Activated CD4-positive, alpha-beta T cell treated with anti-CD3 and anti-CD28 coated beads for 36 hours (primary cell): ENCODE results near the gene RAB3C. TPM values are rescaled to one million over a fixed set of nuclear protein-coding genes. Genes with fewer than 3 reads are reported as not detected.

Experiments used
- ATAC-seq: fragments of 200-7000 bp; cut with Tn5 transposase; one replicate; pipeline ENCODE4 v1.10.0; 2021; ENCODE audit warnings: mild to moderate bottlenecking, moderate library complexity
- CTCF ChIA-PET: fragments of 350-600 bp; sonication (Branson Sonifier 250); formaldehyde crosslinking; loops from one replicate; lab custom pipeline; 2021; ENCODE audit warnings: antibody characterized with exemption; lab: Charles Lee
- POLR2A ChIA-PET: fragments of 350-600 bp; sonication (Branson Sonifier 250); formaldehyde crosslinking; loops from one replicate; lab custom pipeline; 2021; ENCODE audit warnings: antibody characterized with exemption, inconsistent platforms; lab: Charles Lee
- DNase-seq: peaks from one replicate; pipeline ENCODE4 v3.0.0-alpha.2; 2020
- H3K27ac Mint-ChIP-seq: one replicate; pipeline ENCODE4 v1.8.0; 2021; ENCODE audit warnings: mixed read lengths
- H3K27me3 Mint-ChIP-seq: one replicate; pipeline ENCODE4 v1.8.0; 2021; ENCODE audit warnings: mixed read lengths
- H3K36me3 Mint-ChIP-seq: one replicate; pipeline ENCODE4 v1.8.0; 2021; ENCODE audit warnings: low read depth, mixed read lengths
- H3K4me1 Mint-ChIP-seq: one replicate; pipeline ENCODE4 v1.8.0; 2021; ENCODE audit warnings: mixed read lengths
- H3K4me3 Mint-ChIP-seq: one replicate; pipeline ENCODE4 v1.8.0; 2021; ENCODE audit warnings: mild to moderate bottlenecking, moderate library complexity, mixed read lengths
- H3K9me3 Mint-ChIP-seq: one replicate; pipeline ENCODE4 v1.8.0; 2021; ENCODE audit warnings: low read depth, mixed read lengths
- intact Hi-C, 2 experiments: fragments of 100-400 bp; cut with DNase I in 1 of 2; cut with micrococcal nuclease in 1 of 2; formaldehyde crosslinking; loops; one replicate each; pipeline versions ENCODE4 v1.14.2 to v1.15.1; 2022 to 2024; cut with DNase I, micrococcal nuclease
- total RNA-seq, 2 experiments: library from RNA; stranded (reverse); gene quantifications; one replicate each; pipeline ENCODE4 v1.2.3, GENCODE V29; 2021

RAB3C gene
- total RNA-seq, 2 experiments from 2014 or later = not detected

DNA sequence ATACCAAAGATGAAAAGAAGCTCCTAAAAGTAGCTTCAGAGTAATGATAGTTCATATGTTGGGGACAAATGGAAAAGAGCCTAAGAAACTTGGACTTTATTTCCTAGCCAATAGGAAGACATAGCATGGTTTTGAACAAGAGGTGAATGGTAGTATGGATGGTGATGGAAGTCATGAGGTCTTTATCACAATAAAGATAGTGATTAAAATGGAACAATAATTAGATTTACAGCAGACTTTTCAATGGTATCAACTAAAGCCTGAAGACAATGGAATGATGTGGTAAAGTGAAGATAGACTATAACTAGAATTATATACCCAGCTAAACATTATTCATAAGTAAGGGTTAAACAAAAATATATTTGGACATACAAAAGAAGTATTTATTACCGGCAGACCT lies 131.2 kb downstream of the RAB3C start:
- Mint-ChIP-seq H3K9me3 (peaks cover 5% of the 10 kb centered on the region), H3K27me3 (peaks cover 4% of the 10 kb centered on the region), H3K27ac (no peak overlapping the region), H3K36me3 (no peaks in the 10 kb centered on the region), H3K4me3 (no peak overlapping the region), H3K4me1 (no peaks in the 10 kb centered on the region)
- ChIA-PET POLR2A (no interaction called here), CTCF (no interaction called here)
- DNase-seq (no peak), ATAC-seq (no peak)
- intact Hi-C loops = no loop called here

DNA sequence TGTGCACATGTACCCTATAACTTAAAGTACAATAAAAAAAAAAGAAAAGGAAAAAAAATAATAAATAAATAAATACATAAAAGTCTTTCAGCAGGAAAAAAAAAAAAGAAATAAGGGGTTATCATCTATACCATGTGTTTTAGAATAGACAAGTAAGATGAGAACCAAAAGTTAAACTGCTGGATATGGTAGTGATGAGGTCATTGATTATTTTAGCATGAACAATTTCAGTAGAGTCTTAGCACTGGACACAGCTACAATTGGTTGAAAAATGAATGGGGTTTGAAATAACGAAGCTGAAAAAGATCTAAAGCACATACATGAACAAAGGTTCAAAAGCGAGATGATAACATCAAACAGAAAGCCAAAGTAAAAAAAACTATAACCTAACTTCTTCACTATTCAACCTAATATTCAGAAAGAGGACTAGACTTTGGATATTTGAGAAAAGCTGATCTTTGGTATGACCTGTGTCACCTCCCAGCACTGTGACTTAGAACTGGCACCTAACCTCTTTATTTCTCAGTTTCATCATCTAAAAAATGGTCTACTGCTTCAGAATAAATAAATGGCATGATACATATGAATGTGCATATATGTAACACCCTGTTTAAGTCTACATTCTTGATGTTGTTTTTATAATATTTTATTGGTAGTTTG lies 133.3 kb downstream of the RAB3C start:
- peaks cover 2% of the 10 kb centered on the region for H3K27me3 Mint-ChIP-seq
- POLR2A ChIA-PET = no interaction called here

DNA sequence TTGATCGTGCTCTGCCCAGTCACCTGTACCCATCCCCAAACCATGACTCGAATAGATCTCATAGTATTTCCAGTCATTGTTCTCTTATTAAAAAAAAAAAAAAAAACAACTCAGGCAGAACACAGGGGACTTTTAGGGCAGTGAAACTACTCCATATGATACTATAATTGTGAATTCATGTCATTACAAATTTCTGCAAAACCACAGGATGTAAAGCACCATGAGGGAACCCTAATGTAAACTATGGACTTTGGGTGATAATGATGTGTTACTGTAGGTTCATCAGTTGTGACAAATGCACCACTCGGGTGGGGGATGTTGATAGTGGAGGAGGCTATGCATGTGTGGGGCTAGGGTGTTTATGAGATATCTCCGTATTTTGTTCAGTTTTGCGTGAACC lies 133.8 kb downstream of the RAB3C start:
- H3K9me3 Mint-ChIP-seq = peaks cover 5% of the 10 kb centered on the region
- no peaks in the 10 kb centered on the region for H3K36me3 Mint-ChIP-seq
- H3K4me1 Mint-ChIP-seq = no peaks in the 10 kb centered on the region
- no peak overlapping the region for H3K27ac Mint-ChIP-seq
- intact Hi-C loops = no loop called here
- no peak for ATAC-seq
- no peak for DNase-seq
- peaks cover 2% of the 10 kb centered on the region for H3K27me3 Mint-ChIP-seq
- CTCF ChIA-PET = interaction anchor here (0.7 kb wide), 1 partner anchor 1645 kb away, joined by 3 read pairs; no protein-coding TSS in a partner anchor
- POLR2A ChIA-PET = no interaction called here
- no peak overlapping the region for H3K4me3 Mint-ChIP-seq

More for the DNA sequence above, 133.3 kb downstream of the RAB3C start:
- H3K4me1 Mint-ChIP-seq = no peaks in the 10 kb centered on the region
- intact Hi-C loops = no loop called here
- H3K36me3 Mint-ChIP-seq = no peaks in the 10 kb centered on the region
- no peak overlapping the region for H3K27ac Mint-ChIP-seq
- H3K4me3 Mint-ChIP-seq = no peak overlapping the region
- no peak for DNase-seq
- no peak for ATAC-seq
- H3K9me3 Mint-ChIP-seq = peaks cover 5% of the 10 kb centered on the region
- CTCF ChIA-PET = interaction anchor here (0.7 kb wide), 1 partner anchor 1644 kb away, joined by 3 read pairs; no protein-coding TSS in a partner anchor

DNA sequence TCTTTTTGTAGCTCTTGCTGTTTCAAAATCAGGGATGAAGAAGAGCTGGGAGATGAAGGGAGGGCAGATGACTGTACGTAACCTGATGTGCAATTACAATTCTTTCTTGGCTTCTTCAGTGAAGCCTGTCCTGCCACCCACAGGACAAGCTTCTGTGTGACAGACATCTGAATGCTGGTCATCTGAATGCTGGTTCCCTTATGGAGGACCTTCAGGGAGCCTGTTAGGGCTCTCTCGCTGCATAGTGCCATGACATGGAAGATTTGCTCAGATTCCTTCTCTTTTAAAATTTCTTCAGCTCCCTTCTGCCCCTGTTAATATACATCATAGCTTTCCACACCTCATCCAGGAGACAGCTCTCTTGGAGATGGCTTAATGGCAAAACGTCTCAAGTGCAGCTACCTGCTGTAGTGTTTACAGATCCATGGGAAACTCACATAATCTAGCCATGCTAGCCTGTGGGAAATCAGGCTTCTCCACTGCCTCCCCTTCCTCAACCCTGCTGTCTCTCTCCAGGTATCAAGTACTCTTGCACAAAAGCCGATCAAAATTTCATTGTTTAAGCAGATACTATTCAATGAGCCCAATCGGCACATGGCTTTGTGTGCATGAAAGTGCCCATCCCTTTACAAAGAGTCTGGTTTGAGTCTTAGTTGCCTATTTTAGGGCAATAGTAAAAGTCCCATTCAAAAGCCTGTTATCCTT lies 134.6 kb downstream of the RAB3C start:
- DNase-seq (no peak), ATAC-seq (no peak)
- no peaks in the 10 kb centered on the region for H3K36me3 Mint-ChIP-seq
- CTCF ChIA-PET = no interaction called here
- intact Hi-C loops = no loop called here
- POLR2A ChIA-PET = no interaction called here
- no peak overlapping the region for H3K4me3 Mint-ChIP-seq
- peaks cover 5% of the 10 kb centered on the region for H3K9me3 Mint-ChIP-seq
- no peak overlapping the region for H3K27ac Mint-ChIP-seq
- no peaks in the 10 kb centered on the region for H3K4me1 Mint-ChIP-seq
- H3K27me3 Mint-ChIP-seq = peaks cover 4% of the 10 kb centered on the region

DNA sequence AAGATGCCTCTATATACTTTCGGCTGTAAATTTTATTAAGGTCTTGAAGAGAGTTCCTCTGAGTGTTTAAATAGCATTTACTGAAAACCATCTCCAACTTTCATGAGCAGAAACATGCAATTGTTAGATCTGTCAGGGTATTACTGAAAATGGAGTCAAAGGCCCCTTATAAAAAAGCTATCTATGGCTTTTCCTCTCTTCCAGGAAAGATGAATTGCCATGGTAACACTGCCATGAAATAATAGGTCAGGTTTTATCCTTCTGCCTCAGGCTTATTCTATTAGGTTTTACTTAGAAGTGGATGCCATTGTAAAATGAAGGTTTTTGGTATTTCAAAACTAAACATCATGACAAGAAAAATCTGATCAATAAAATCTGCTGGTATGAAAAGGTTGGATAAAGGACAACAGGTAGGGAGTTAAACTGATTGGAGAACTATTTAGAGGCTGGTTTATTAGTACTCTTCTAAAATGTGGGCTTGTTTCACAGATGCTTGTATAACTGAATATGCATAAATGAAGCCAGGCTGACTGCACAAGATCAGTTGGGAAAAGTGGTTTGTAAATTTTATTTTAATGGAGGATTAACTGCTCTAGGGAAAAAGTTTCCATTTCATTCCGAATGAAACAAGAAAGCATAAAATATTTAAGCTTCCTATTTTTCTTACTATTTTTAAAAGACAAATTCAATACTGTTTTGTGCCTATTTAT lies 135.5 kb downstream of the RAB3C start:
- Mint-ChIP-seq H3K9me3 (peaks cover 5% of the 10 kb centered on the region), H3K4me1 (no peaks in the 10 kb centered on the region), H3K27me3 (peaks cover 4% of the 10 kb centered on the region), H3K27ac (no peak overlapping the region), H3K4me3 (no peak overlapping the region), H3K36me3 (no peaks in the 10 kb centered on the region)
- ATAC-seq (no peak), DNase-seq (no peak)
- intact Hi-C loops = no loop called here
- CTCF ChIA-PET = no interaction called here
- POLR2A ChIA-PET = no interaction called here

DNA sequence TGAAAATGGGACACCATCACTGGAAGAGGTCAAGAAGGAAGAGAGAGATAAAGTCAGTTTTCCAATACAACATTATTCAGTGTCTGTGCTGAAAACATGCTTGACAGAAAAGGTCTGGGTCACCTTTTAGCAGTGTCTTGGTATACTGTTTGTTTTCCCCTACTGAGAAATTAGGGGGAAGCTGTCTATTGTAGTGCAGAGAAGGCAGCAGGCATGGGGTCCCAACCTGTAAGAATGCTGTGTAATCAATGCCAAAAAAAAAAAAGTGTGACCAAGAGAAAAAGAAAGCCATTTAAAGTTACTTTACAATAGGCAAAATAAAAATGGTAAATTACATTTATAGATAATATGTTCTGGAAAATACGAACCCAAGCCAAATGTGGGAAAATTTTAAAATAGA lies 139.3 kb downstream of the RAB3C start:
- Mint-ChIP-seq H3K27ac (no peak overlapping the region), H3K36me3 (no peaks in the 10 kb centered on the region), H3K4me1 (no peaks in the 10 kb centered on the region), H3K4me3 (no peak overlapping the region), H3K27me3 (peaks cover 11% of the 10 kb centered on the region), H3K9me3 (no peaks in the 10 kb centered on the region)
- DNase-seq (no peak), ATAC-seq (no peak)
- intact Hi-C loops = no loop called here
- ChIA-PET CTCF (no interaction called here), POLR2A (no interaction called here)

DNA sequence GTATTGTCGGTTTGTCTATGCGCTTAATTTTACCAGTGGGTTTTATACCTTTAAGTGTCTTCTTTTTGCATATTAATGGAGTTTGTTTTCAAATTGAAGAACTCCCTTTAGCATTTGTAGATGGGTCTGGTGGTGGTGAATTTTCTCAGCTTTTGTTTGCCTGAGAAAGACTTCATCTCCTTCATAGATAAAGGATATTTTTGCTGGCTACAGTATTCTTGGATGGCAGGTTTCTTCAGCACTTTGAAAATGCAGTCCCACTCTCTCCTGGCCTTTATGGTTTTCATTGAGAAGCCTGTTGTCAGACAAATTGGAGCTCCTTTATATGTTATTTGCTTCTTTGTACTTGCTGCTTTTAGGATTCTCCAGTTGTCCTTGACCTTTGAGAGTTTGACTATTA lies 142.1 kb downstream of the RAB3C start:
- no peak for DNase-seq
- ChIA-PET POLR2A (no interaction called here), CTCF (interaction anchor here (0.6 kb wide), 1 partner anchor 99 kb away, joined by 3 read pairs; no protein-coding TSS in a partner anchor)
- Mint-ChIP-seq H3K27ac (no peak overlapping the region), H3K36me3 (no peaks in the 10 kb centered on the region), H3K9me3 (no peaks in the 10 kb centered on the region), H3K4me3 (no peak overlapping the region), H3K27me3 (peaks cover 17% of the 10 kb centered on the region), H3K4me1 (no peaks in the 10 kb centered on the region)
- intact Hi-C loops = no loop called here
- no peak for ATAC-seq

DNA sequence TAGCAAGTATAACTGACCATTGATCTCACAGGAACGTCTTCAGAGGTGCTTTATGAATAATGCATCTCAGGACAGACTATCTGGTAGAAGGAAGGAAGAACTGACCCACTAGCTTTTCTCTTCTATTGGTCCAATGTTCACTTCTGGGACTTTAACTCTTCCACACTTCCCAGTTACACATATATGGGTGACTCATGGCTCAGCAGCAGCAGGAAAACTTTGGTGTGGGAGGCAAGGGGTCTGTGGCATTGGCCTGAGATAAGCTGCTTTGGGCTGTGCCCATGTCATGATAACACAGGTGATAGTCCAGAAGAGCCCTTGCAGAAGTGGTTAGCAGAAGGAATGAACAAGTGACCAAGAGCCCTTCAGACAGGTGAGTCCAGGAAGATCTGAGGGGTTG lies 148.8 kb downstream of the RAB3C start:
- POLR2A ChIA-PET = interaction anchor here (1.2 kb wide), 1 partner anchor 20 kb away, joined by 3 read pairs; no protein-coding TSS in a partner anchor
- Mint-ChIP-seq H3K27me3 (peaks cover 6% of the 10 kb centered on the region), H3K4me3 (no peak overlapping the region), H3K27ac (no peak overlapping the region), H3K36me3 (no peaks in the 10 kb centered on the region), H3K4me1 (no peaks in the 10 kb centered on the region), H3K9me3 (no peaks in the 10 kb centered on the region)
- ATAC-seq (no peak), DNase-seq (no peak)
- intact Hi-C loops = no loop called here
- CTCF ChIA-PET = interaction anchor here (1.0 to 1.6 kb wide), 3 partner anchors 12 to 253 kb away, joined by 3 read pairs; no protein-coding TSS in a partner anchor

DNA sequence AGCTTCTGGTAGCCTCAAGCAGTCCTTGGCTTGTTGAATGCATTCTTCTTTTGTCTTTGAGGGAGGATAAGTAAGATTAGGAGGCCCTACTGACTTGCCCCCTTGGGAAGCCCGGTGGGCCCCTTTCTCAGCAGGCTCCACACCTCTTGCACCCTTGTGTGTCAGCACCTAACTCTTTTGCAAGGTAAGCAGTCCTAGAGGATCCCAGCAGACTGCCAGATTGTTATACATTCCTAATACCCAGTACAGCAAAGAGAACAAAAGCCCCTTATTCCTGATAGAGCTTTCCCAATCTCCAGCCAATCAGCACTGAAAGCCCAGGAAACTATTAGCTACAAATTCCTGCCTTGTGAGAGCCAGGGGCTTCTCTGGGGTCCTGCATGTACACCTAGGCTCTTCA lies 152.8 kb downstream of the RAB3C start:
- Mint-ChIP-seq H3K36me3 (no peaks in the 10 kb centered on the region), H3K27ac (no peak overlapping the region), H3K4me3 (no peak overlapping the region), H3K9me3 (no peaks in the 10 kb centered on the region), H3K27me3 (no peaks in the 10 kb centered on the region), H3K4me1 (no peaks in the 10 kb centered on the region)
- DNase-seq = no peak
- CTCF ChIA-PET = interaction anchor here (0.9 kb wide), 1 partner anchor 239 kb away, joined by 3 read pairs; no protein-coding TSS in a partner anchor
- ATAC-seq = no peak
- intact Hi-C loops = no loop called here
- POLR2A ChIA-PET = no interaction called here

DNA sequence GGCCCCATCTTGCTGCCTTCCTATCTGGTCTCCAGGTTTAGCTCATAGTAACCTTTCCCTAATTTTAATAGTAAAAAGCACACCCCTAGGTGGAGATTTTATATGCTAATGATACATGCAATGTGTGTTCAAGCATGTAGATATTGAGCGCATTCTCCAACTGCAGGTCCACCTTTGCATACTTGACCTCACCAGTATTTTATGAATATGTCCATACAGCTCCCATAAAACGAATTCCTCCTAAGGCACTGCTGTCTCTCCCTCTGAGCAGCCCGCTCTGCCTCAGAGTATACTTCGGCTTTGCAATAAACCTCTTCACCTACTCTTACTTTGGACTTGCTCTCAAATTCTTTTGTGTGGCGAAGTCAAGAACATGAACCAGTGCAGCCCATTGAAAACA lies 153.3 kb downstream of the RAB3C start:
- no peaks in the 10 kb centered on the region for H3K4me1 Mint-ChIP-seq
- DNase-seq (no peak), ATAC-seq (no peak)
- no peaks in the 10 kb centered on the region for H3K9me3 Mint-ChIP-seq
- H3K27me3 Mint-ChIP-seq = no peaks in the 10 kb centered on the region
- intact Hi-C loops = no loop called here
- POLR2A ChIA-PET = no interaction called here
- no peaks in the 10 kb centered on the region for H3K36me3 Mint-ChIP-seq
- no peak overlapping the region for H3K4me3 Mint-ChIP-seq
- no peak overlapping the region for H3K27ac Mint-ChIP-seq
- CTCF ChIA-PET = no interaction called here

DNA sequence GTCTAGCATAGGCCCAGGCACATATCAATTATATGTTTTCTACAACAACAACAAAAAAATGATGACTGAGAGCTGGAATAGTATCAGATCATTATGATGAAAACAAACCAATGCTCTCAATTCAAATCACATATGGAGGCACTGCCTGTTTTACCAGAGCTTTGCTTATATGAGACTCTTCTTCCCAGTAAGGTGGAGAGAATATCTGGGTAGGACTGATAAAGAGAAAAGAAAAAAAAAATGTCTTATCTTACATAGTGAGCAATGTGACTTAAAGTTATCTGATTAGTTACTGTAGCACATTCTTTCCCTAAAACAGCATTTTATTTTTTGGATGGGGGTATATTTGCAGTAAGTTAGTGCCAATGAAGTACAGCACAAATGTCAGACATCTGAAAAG lies 154.8 kb downstream of the RAB3C start:
- ChIA-PET CTCF (interaction anchor here (0.7 kb wide), 1 partner anchor 9 kb away, joined by 3 read pairs; no protein-coding TSS in a partner anchor), POLR2A (no interaction called here)
- intact Hi-C loops = no loop called here
- H3K4me3 Mint-ChIP-seq = no peak overlapping the region
- DNase-seq = no peak
- H3K9me3 Mint-ChIP-seq = no peaks in the 10 kb centered on the region
- peaks cover 2% of the 10 kb centered on the region for H3K27me3 Mint-ChIP-seq
- no peak overlapping the region for H3K27ac Mint-ChIP-seq
- no peaks in the 10 kb centered on the region for H3K36me3 Mint-ChIP-seq
- no peak for ATAC-seq
- H3K4me1 Mint-ChIP-seq = no peaks in the 10 kb centered on the region
